ENCODE data around the gene GEMIN7.

Gene GEMIN7, protein sequence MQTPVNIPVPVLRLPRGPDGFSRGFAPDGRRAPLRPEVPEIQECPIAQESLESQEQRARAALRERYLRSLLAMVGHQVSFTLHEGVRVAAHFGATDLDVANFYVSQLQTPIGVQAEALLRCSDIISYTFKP

DNA sequence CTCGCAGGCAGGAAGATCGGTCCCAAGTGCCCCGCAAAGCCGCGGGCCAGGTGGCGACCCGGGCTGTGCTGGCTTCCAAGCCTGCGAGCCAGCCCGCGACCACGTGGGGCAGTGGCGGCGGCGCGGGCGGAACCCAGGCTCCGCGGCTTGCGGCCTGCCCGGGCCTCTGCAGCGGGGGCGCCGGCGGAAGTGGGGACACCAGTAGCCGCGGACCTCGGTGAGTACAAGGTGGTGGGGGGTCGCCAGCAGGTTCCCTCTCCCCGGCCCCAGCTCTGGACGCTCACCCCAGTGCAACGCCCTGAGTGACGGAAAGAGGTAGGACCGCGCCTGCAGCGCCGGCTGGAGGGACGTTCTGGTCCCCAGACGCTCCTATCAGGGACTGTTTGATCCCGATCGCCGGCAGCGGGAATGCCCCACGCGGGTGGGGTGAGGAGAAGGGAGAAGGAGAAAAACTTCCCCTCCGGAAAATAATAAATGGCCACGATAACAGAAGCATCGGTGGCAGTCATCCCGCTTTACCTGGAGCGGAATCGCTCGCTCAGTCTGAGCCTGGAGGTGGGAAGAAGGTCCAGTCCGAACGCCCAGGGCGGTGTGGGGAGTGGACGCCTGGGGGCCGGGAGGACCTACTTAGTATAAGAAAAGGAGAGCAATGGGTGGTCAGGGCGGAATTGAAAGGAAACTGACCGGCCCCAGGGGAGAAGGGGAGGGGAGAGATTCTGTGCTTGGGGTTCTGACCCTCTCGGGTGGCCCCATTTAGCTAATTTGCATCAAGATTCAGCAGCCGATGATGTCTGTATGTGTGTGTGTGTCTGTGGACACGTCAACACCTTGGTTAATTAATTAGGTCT is at the start of gene GEMIN7:
Gene GEMIN7 (plus strand): TSS at position 198 of the 848 bp plus-strand sequence. CDS start 10,855 bp downstream, outside the sequence.
- TF ChIP-seq CTCF (IDR thresholded peaks at IDR 0.05; ENCODE audit: low read depth, low read length, missing control alignments) = no peak
- no peak for DNase-seq (ENCODE audit: extremely low read depth, low read depth)
- H3K4me3 ChIP-seq (replicated peaks; ENCODE audit: low read depth, low read length) = peak within 1 kb of the TSS; percentile 75

GRCh38 chr19:45030825-45031224 is 48.2 kb upstream of the GEMIN7 start:
- no peak for DNase-seq (ENCODE audit: extremely low read depth, low read depth)
- TF ChIP-seq CTCF (IDR thresholded peaks at IDR 0.05; ENCODE audit: low read depth, low read length, missing control alignments) = no peak
- H3K4me3 ChIP-seq (replicated peaks; ENCODE audit: low read depth, low read length) = no peak overlapping the region

DNA sequence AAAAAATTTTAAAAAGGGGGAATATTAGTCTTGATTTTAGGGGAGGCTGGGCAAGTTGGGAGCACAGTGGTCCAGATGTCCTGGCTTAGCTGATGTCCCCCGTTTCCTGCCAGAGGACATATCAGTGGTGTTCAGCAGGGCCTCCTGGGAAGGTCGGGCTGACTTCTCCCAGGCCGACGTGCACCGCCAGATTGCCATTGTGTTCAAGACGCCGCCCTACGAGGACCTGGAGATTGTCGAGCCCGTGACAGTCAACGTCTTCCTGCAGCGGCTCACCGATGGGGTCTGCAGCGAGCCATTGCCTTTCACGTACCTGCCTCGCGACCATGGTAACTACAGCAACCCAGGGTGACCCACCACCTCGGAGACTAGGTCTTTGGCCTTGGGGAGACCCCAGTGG is 46.6 kb upstream of the GEMIN7 start:
- DNase-seq (ENCODE audit: extremely low read depth, low read depth) = no peak
- no peak for TF ChIP-seq CTCF (IDR thresholded peaks at IDR 0.05; ENCODE audit: low read depth, low read length, missing control alignments)
- no peak overlapping the region for H3K4me3 ChIP-seq (replicated peaks; ENCODE audit: low read depth, low read length)

- no peak for TF ChIP-seq CTCF (IDR thresholded peaks at IDR 0.05; ENCODE audit: low read depth, low read length, missing control alignments)
- DNase-seq (ENCODE audit: extremely low read depth, low read depth) = no peak
- no peak overlapping the region for H3K4me3 ChIP-seq (replicated peaks; ENCODE audit: low read depth, low read length)
Observed at GRCh38 chr19:45035755-45036154, 43.3 kb upstream of the GEMIN7 start.

DNA sequence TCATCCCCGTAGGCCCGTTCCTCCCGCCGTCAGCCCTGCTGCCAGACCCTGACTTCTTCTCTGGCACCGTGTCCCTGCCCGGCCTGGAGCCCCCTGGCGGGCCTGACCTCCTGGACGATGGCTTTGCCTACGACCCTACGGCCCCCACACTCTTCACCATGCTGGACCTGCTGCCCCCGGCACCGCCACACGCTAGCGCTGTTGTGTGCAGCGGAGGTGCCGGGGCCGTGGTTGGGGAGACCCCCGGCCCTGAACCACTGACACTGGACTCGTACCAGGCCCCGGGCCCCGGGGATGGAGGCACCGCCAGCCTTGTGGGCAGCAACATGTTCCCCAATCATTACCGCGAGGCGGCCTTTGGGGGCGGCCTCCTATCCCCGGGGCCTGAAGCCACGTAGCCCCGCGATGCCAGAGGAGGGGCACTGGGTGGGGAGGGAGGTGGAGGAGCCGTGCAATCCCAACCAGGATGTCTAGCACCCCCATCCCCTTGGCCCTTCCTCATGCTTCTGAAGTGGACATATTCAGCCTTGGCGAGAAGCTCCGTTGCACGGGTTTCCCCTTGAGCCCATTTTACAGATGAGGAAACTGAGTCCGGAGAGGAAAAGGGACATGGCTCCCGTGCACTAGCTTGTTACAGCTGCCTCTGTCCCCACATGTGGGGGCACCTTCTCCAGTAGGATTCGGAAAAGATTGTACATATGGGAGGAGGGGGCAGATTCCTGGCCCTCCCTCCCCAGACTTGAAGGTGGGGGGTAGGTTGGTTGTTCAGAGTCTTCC is 41.5 kb upstream of the GEMIN7 start:
- no peak for DNase-seq (ENCODE audit: extremely low read depth, low read depth)
- TF ChIP-seq CTCF (IDR thresholded peaks at IDR 0.05; ENCODE audit: low read depth, low read length, missing control alignments) = no peak
- H3K4me3 ChIP-seq (replicated peaks; ENCODE audit: low read depth, low read length) = no peak overlapping the region

- peak; percentile 43 for DNase-seq (ENCODE audit: extremely low read depth, low read depth)
- peak within 1 kb of the TSS; percentile 83 for H3K4me3 ChIP-seq (replicated peaks; ENCODE audit: low read depth, low read length)
- TF ChIP-seq CTCF (IDR thresholded peaks at IDR 0.05; ENCODE audit: low read depth, low read length, missing control alignments) = no peak
Observed at GRCh38 chr19:45038931-45039893, 39.8 kb upstream of the GEMIN7 start, which contains the start of gene CLASRP. Gene CLASRP (plus strand): TSS chr19:45039045. CDS start chr19:45040213, 1,168 bp downstream.
